HFF-Myc (cell line): ENCODE results near the gene TEK.
A peak's percentile ranks its signal among the peaks of the same experiment; 100 is the strongest.

Experiments
- DNase-seq: peaks from one replicate; pipeline ENCODE4 v3.0.0-alpha.2; 2011; ENCODE audit warnings: low read depth; ENCODE audit errors: extremely low read depth
- H3K4me3 ChIP-seq: replicated peaks from 2 replicates; pipeline ENCODE4 v1.5.1; 2011; ENCODE audit warnings: low read depth, mild to moderate bottlenecking, control low read depth, low read length
- CTCF ChIP-seq: IDR thresholded peaks from 2 replicates; pipeline ENCODE4 v1.5.1; 2012; ENCODE audit warnings: mild to moderate bottlenecking, low read depth, low read length, control low read depth; ENCODE audit errors: missing control alignments

The TEK gene

GRCh38 chr9:27193886-27194285 lies 84.9 kb downstream of the TEK start:
- no peak for TF ChIP-seq CTCF
- no peak for DNase-seq

GRCh38 chr9:27194401-27195091 lies 85.5 kb downstream of the TEK start:
- no peak overlapping the region for H3K4me3 ChIP-seq
- peak; percentile 10 for DNase-seq
- TF ChIP-seq CTCF: no peak

More at GRCh38 chr9:27193886-27194285, 84.9 kb downstream of the TEK start:
- H3K4me3 ChIP-seq: no peak overlapping the region

- TF ChIP-seq CTCF: no peak
- DNase-seq: no peak
- H3K4me3 ChIP-seq: no peak overlapping the region
Measured at GRCh38 chr9:27195191-27195590, 86.2 kb downstream of the TEK start.

GRCh38 chr9:27196383-27196782 lies 87.4 kb downstream of the TEK start:
- TF ChIP-seq CTCF: no peak
- H3K4me3 ChIP-seq: no peak overlapping the region
- DNase-seq: no peak

GRCh38 chr9:27198190-27198589 lies 89.2 kb downstream of the TEK start:
- no peak for DNase-seq
- no peak for TF ChIP-seq CTCF
- H3K4me3 ChIP-seq: no peak overlapping the region

- no peak for DNase-seq
- TF ChIP-seq CTCF: no peak
- H3K4me3 ChIP-seq: no peak overlapping the region
Measured at GRCh38 chr9:27202056-27202455, 93.0 kb downstream of the TEK start.

GRCh38 chr9:27203783-27204182 lies 94.8 kb downstream of the TEK start:
- DNase-seq: no peak
- no peak for TF ChIP-seq CTCF
- no peak overlapping the region for H3K4me3 ChIP-seq
